IPS-NIHi7 (cell line): ENCODE data around the gene NOL4L.

ENCODE experiments used
- DNase-seq: peaks from one replicate; pipeline ENCODE4 v3.0.0; 2012; ENCODE audit warnings: mixed read lengths; ENCODE audit errors: extremely low spot score

Gene NOL4L

DNA sequence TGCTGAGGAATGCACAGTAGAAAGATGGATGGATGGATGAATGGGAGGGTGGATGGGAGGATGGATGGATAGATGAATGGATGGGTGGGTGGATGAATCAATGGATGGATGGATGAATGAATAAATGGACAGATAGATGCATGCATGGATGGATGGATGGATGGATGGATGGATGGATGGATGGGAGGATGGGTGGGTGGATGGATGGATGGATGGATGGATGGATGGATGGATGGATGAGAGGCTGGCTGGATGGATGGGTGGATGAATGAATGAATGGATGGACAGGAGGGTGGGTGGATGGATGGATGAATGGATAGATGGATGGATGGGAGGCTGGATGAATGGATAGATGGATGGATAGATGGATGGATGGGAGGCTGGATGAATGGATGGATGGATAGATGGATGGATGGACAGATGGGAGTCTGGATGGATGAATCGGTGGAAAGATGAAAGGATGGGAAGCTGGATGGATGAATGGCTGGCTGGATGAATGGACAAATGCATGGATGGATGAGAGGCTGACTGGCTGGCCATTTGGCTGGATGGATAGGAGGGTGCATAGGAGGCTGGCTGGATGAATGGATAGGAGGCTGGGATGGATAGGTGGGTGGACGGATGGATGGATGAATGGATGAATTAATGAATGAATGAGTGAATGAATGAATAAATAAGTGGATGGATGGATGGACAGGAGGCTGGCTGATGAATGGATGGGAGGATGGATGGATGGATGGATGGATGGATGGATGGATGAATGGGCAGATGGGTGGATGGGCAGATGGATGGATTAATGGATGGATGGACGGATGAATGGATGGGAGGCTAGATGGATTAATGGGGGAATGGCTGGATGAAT, 28.3 kb upstream of the NOL4L start:
- DNase-seq = no peak

GRCh38 chr20:32612351-32613191, 27.4 kb upstream of the NOL4L start:
- DNase-seq = no peak

DNA sequence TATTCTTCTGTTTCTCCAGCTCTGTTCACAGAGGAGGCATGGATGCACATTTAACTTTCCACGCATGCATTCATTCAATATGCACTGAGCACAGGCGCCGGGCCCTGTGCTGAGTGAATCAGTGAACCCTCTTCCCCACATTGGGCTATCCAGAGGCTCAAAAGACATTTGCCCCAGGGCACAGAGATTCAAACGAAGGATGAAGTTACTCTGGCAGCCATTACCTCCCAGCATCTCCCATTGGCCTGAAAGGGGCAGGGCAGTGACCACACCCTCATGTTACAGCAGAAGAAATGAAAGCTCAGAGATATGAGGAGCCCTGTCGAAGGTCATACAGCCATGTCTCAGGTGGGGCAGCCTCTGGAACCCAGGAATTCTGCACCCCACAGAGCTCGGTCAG, 26.7 kb upstream of the NOL4L start:
- no peak for DNase-seq

DNA sequence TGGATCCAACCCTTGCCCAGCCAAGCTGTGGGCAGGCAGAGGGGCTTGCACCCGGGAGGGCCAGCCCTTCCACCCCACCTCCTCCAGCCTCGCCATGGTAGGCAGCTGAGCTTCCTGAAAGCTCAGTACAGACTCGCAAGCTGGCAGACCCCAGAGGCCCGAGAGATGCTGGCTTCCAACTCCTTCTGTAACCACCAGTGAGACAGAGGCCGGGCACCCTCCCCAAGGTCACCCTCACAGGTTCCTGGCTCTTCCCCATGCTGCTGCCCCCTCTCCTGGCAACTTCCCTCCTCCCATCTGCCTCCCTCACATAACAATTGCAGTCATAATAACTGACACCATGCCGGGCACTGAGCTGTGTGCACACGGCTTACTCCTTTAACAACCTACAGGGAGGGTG, 26.2 kb upstream of the NOL4L start:
- DNase-seq = no peak

DNA sequence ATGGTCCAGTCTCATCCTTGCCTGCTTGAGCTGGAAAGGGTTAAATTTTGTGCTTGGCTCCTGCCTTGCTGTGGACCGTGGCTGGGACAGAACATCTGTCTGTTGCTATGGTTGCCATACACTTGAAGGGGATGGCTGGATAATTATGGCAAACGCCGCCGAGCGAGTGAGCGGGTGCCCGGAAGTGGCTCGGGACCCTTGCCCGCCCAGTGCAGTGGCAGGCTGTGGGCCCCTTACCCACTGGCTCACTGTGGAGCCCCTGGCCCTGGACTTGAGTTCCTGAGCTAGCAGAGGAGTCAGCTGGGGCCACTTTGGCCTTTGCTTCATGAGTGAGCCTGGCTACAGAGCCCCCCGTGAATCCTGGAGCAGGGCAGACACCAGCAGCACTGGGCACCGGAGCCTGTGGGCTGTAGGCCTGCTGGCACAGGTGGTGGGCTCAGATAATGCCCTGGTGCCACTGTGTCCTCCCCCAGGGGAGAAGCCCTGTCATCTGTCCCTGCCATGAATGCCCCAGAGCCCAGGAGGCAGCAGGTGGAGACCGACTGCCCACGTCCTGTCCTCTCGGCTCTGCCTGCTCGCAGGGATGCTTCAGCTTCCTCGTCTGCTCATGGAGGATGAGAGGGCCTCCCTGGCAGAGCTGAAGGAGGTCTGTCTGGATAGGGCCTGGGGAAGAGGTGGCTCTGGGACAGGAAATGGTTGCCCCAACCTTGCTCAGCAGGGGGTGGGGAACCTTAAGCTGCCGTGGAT, 25.5 kb upstream of the NOL4L start:
- DNase-seq = no peak

- DNase-seq = no peak
Observed at GRCh38 chr20:32609993-32610392, 24.9 kb upstream of the NOL4L start.

GRCh38 chr20:32609111-32609773, 24.1 kb upstream of the NOL4L start:
- no peak for DNase-seq

- DNase-seq = no peak
Observed at GRCh38 chr20:32608664-32609015, 23.5 kb upstream of the NOL4L start.

DNA sequence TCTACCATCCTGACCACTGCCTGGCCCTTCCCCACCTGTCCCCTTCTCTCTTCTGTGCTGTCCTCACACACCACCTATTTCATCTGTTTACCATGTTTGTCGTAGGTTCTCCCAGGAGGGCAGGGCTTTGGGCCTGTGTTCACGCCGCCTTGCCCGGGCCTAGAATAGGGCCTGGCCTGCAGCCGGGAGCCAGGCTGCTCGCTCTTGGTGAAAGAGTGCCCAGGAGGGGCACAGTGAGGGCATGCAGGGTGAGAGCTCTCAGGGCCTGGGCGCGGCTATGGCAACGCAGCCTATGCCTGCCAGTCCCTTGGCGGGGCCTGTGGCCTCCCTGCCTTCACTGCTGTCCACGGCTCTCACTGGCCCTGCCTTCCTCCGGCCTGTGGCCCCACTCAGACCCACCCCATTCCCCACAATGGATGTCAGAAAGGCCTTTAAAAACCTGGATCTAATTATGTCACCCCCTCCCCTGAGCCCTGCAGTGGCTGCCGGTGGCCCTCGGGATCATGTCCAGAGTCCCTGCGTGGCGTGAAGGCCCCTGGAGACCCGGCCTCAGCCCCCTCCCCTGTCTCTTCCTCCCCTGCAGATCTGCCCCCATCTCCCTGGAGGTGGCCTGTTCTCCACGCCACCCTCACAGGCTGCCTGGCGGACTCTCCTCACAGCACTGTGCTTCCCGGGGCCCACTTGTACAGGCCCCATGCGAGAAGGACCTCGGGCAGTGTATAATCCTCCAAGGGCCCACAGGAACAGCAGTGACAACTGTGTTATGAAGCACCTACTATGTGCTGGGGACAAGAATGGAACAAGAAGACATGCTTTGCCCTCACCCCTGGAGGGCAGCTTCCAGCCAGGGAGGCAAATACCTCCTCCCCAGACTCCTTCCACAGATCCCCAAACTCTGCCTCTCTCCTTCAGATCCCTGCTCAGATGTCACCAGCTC, 22.9 kb upstream of the NOL4L start:
- DNase-seq = no peak

DNA sequence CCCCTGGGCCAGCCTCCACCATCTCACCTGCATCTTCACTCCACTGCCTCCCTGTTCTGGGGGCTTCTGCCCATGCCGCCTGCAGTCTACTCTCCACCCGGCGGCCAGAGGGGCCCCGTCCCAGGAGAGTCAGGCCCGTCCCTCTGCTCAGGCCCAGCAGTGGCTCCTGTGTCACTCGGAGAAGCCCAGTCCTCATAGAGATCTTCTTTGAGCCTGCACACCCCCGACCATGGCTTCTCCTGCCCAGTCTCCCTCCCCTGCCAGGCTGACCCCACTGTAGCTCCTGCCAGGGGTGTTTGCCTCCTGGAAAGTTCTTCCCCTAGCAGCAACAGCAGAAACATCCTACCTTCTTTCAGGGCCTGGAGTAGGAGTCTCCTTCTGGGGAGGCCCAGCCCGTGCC, 22.2 kb upstream of the NOL4L start:
- no peak for DNase-seq

DNA sequence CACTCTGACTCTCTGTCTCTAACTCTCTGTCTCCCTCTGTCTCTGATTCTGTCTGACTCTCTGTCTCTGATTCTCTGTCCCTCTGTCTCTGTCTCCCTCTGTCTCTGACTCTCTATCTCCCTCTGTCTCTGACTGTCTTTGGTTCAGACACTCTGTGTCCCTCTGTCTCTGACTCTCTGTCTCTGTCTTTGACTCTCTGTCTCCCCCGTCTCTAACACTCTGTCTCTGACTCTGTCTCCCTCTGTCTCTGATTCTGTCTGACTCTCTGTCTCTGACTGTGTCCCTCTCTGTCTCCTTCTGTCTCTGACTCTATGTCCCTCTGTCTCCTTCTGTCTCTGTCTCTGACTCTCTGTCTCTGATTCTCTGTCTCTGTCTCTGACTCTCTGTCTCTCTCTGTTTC, 21.7 kb upstream of the NOL4L start:
- DNase-seq = no peak

- DNase-seq = no peak
Observed at GRCh38 chr20:32606107-32606506, 21.0 kb upstream of the NOL4L start.

DNA sequence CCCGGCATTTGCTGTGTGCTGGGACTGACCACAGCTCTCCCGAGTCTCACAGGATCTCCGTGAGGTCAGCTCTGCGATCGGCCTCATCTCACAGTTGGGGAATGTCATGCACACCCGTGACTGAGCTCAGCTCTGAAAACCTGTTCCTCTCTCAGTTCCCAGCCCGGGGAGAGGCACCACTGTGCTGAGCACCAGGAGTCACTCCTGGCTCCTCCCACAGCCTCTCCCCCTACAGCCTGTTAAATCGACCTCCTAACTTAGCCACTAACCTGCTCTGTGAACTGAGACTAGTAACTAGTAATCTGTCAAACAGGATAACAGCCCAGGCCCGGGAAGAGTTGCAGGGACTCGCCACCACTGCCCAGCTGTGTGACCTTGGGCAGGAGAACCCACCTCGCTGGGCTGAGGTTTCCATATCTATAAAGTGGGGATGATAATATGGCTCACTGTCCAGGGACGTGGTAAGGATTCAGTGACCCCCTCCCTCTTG, 20.1 kb upstream of the NOL4L start:
- no peak for DNase-seq

GRCh38 chr20:32603046-32603726, 18.1 kb upstream of the NOL4L start:
- no peak for DNase-seq

GRCh38 chr20:32602273-32602672, 17.1 kb upstream of the NOL4L start:
- no peak for DNase-seq

GRCh38 chr20:32600681-32601237, 15.6 kb upstream of the NOL4L start:
- no peak for DNase-seq

GRCh38 chr20:32599783-32600340, 14.7 kb upstream of the NOL4L start:
- DNase-seq = no peak

GRCh38 chr20:32598606-32599005, 13.5 kb upstream of the NOL4L start:
- no peak for DNase-seq

DNA sequence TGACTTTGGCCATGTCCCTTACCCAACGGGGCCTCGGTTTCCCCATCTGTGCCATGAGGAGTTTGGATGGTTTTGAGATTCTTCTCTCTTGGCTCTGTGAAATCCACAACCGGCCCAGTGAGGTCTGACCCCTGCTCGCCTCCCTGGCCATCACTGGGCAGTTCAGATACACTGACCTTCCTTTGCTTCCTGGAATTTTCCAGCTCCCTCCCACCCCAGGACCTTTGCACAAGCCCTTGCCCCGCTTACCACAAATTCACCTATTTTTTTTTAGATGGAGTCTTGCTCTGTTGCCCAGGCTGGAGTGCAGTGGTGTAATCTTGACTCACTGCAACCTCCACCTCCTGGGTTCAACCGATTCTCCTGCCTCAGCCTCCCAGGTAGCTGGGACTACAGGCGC, 12.6 kb upstream of the NOL4L start:
- no peak for DNase-seq
